ENCODE results near the gene SLC24A4. TPM values are rescaled to one million over a fixed set of nuclear protein-coding genes. Genes with fewer than 3 reads are reported as not detected.

Gene SLC24A4
- total RNA-seq, 1 donor from 2014 or later: 0.82 TPM

DNA sequence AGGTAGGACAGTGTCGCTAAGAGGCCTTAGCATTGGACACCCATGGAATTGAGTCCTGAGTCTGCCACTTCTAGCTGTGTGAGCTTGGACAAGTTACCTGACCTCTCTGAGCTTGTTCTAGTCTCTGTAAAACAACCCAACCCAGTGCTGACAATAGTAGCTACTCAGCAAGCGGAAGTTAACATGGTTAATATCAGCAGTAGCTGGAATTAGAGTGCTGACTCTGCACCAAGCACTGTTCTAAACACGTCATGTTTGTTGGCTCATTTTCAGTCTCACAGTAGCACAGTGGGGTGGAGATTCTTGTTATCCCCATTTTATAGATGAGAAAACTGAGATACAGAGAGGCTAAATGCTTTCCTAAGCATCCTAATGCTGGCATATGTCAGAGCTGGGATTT is 143.1 kb downstream of the SLC24A4 start:
- DNase-seq (ENCODE audit: extremely low spot score, unreplicated experiment): no peak
- Mint-ChIP-seq H3K27me3 (peaks cover 3% of the 10 kb centered on the region), H3K4me1 (ENCODE audit: unreplicated experiment) (peaks cover 7% of the 10 kb centered on the region), H3K4me3 (no peak overlapping the region), H3K27ac (no peak overlapping the region), H3K9me3 (peaks cover 11% of the 10 kb centered on the region), H3K36me3 (peaks cover 4% of the 10 kb centered on the region)
- TF ChIP-seq, protein P1, sequence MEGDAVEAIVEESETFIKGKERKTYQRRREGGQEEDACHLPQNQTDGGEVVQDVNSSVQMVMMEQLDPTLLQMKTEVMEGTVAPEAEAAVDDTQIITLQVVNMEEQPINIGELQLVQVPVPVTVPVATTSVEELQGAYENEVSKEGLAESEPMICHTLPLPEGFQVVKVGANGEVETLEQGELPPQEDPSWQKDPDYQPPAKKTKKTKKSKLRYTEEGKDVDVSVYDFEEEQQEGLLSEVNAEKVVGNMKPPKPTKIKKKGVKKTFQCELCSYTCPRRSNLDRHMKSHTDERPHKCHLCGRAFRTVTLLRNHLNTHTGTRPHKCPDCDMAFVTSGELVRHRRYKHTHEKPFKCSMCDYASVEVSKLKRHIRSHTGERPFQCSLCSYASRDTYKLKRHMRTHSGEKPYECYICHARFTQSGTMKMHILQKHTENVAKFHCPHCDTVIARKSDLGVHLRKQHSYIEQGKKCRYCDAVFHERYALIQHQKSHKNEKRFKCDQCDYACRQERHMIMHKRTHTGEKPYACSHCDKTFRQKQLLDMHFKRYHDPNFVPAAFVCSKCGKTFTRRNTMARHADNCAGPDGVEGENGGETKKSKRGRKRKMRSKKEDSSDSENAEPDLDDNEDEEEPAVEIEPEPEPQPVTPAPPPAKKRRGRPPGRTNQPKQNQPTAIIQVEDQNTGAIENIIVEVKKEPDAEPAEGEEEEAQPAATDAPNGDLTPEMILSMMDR (conservative IDR thresholded peaks at IDR 0.05): no peak

DNA sequence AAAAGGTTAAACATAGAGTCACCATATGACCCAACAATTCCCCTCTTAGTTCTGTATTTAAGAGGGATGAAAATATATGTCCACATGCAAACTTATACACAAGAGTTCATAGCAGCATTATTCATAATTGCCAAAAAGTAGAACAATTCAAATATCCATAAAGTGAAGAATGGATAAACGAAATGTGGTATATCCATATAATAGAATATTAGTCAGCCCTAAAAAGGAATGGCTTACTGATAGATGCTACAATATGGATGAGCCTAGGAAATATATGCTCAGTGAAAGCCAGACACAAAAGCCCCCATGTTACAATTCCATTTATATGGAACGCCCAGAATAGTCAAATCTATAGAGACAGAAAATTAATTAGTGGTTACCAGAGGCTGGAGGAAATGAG is 146.6 kb downstream of the SLC24A4 start:
- Mint-ChIP-seq H3K36me3 (peaks cover 4% of the 10 kb centered on the region), H3K4me3 (no peak overlapping the region), H3K27me3 (no peaks in the 10 kb centered on the region), H3K9me3 (peaks cover 11% of the 10 kb centered on the region), H3K4me1 (ENCODE audit: unreplicated experiment) (peaks cover 29% of the 10 kb centered on the region), H3K27ac (no peak overlapping the region)
- TF ChIP-seq, protein P1 (conservative IDR thresholded peaks at IDR 0.05): no peak
- no peak for DNase-seq (ENCODE audit: extremely low spot score, unreplicated experiment)

DNA sequence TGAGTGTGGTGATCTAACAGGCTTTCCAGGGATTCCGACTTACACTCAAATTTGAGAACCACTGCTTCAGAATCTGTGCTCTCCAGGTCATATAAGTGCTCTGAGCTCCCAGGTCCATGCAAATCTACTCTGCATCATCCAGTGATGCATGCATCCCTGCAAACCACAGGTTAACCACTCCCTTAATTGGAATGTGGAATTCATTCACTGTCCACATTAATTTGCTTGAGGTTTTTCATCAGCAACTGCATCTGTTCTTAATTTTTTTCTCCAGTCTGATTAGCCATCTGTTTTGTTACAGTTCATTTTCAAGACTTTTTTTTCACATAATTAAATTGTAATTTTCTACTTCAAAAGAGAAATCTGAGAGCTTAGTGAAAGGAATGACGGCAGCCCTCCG is 147.2 kb downstream of the SLC24A4 start:
- Mint-ChIP-seq H3K4me1 (ENCODE audit: unreplicated experiment) (peaks cover 29% of the 10 kb centered on the region), H3K4me3 (no peak overlapping the region), H3K27ac (peak overlapping the region; percentile 35), H3K9me3 (peaks cover 11% of the 10 kb centered on the region), H3K36me3 (peaks cover 4% of the 10 kb centered on the region), H3K27me3 (no peaks in the 10 kb centered on the region)
- DNase-seq (ENCODE audit: extremely low spot score, unreplicated experiment): peak; percentile 27
- TF ChIP-seq, protein P1 (conservative IDR thresholded peaks at IDR 0.05): no peak

DNA sequence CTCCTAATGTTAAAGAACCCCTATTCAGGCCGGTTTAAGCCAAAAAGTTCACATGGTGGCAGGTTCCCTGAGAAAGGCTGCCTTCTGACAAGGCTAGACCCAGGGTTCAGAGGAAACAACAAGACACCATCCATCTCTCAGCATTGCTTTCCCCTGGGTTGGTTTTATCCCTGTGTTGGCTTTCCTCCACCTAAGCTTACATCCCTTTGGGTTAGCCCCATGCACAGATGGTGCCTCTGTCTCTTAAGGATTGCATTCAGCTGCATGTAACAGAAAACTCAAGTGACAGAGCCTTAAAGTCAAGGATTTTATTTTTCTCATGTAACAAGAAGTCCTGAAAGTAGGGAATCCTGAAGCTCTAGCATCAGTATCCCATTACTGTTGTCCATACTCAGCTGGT is 147.8 kb downstream of the SLC24A4 start:
- peaks cover 4% of the 10 kb centered on the region for H3K36me3 Mint-ChIP-seq
- DNase-seq (ENCODE audit: extremely low spot score, unreplicated experiment): peak; percentile 15
- TF ChIP-seq, protein P1 (conservative IDR thresholded peaks at IDR 0.05): no peak
- H3K4me3 Mint-ChIP-seq: no peak overlapping the region
- no peak overlapping the region for H3K27ac Mint-ChIP-seq
- peaks cover 29% of the 10 kb centered on the region for H3K4me1 Mint-ChIP-seq (ENCODE audit: unreplicated experiment)
- H3K9me3 Mint-ChIP-seq: peaks cover 11% of the 10 kb centered on the region
- no peaks in the 10 kb centered on the region for H3K27me3 Mint-ChIP-seq

DNA sequence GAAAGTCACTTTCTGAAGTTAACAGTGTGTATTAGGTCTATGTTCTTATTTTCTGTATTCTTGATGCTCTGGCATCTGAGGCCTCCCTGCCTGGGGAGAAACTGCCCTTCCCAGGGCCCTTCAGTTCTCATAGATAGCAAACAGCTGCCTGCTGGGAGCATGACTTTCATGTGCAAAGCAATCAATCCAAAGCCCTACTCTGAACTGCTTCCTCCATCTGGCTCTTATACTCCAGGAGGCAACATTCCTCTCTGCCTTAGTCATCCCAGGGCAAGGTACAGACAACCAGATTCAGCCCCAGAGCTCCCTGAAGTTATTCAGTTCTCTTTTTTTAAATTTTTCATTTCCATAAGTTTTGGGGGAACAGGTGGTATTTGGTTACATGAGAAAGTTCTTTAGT is 149.0 kb downstream of the SLC24A4 start:
- peak overlapping the region; percentile 51 for H3K4me3 Mint-ChIP-seq
- H3K27me3 Mint-ChIP-seq: no peaks in the 10 kb centered on the region
- H3K9me3 Mint-ChIP-seq: peaks cover 11% of the 10 kb centered on the region
- H3K36me3 Mint-ChIP-seq: peaks cover 4% of the 10 kb centered on the region
- peak overlapping the region; percentile 86 for H3K27ac Mint-ChIP-seq
- TF ChIP-seq, protein P1 (conservative IDR thresholded peaks at IDR 0.05): no peak
- DNase-seq (ENCODE audit: extremely low spot score, unreplicated experiment): peak; percentile 69
- peaks cover 29% of the 10 kb centered on the region for H3K4me1 Mint-ChIP-seq (ENCODE audit: unreplicated experiment)

DNA sequence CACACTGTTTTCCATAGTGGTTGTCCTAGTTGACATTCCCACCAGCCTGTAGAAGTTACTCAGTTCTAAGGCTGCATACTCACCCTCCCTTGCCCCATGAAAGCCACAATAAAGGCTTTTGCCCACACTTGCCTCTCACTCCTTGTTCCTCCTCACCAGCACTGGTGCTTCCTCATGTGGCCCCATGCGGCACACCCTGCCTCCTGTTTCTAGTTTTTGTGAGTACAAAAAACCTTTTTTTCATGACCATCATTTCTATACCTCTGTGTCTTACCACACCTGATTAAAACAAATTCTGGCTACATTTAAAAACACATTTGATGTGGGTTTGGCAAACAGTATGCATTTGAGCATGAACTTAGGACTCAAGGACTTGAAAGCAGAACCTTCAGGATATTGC is 149.9 kb downstream of the SLC24A4 start:
- Mint-ChIP-seq H3K4me3 (no peak overlapping the region), H3K4me1 (ENCODE audit: unreplicated experiment) (peaks cover 29% of the 10 kb centered on the region), H3K9me3 (peaks cover 7% of the 10 kb centered on the region), H3K27ac (peak overlapping the region; percentile 86), H3K36me3 (peaks cover 4% of the 10 kb centered on the region), H3K27me3 (no peaks in the 10 kb centered on the region)
- DNase-seq (ENCODE audit: extremely low spot score, unreplicated experiment): peak; percentile 11
- TF ChIP-seq, protein P1 (conservative IDR thresholded peaks at IDR 0.05): no peak
